ENCODE data around the gene SBK1.
"Not testable (repeated sequence)": the region's sequence is repeated elsewhere in the genome, so short reads cannot be mapped to it uniquely, and the experiment has no call there.

The SBK1 gene

DNA sequence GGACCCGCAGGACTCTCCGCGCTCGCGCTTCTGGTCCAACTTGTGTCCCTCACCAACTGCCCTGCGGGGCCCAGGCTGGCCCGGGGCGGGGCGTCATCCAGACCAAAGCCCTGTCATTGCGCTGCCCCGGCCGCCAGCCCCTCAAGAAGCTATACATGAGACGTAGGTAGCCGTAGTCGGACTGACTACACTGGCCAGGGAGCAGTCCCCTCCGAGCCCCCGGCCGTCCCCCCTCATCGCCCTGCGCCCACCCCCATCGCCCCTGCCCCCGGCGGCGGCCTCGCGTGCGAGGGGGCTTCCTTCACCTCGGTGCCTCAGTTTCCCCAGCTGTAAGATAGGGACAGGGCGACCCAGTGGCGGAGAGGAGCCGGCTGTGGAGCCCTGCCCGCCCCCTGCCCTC lies 75.6 kb downstream of the SBK1 start:
- DNase-seq (ENCODE audit: low read depth, low spot score); H3K36me3 ChIP-seq (ENCODE audit: control insufficient read depth, insufficient read depth, low read length); H3K9me3 ChIP-seq (ENCODE audit: control insufficient read depth, insufficient read depth, low read length); H3K27me3 ChIP-seq (ENCODE audit: control insufficient read depth, insufficient read depth, low read length); H3K4me3 ChIP-seq (ENCODE audit: low read length); H3K4me1 ChIP-seq (ENCODE audit: control insufficient read depth, insufficient read depth, low read length); H3K27ac ChIP-seq (ENCODE audit: low read length): not testable (repeated sequence)
- no CpG with 5 or more reads among the region's 32 CpGs for WGBS (ENCODE audit: insufficient coverage, insufficient read length)
